Dermis blood vessel endothelial cell (primary cell): ENCODE measurements around the gene LARGE1. TPM values are rescaled to one million over a fixed set of nuclear protein-coding genes. Genes with fewer than 3 reads are reported as not detected.
"Not testable (repeated sequence)": the region's sequence is repeated elsewhere in the genome, so short reads cannot be mapped to it uniquely, and the experiment has no call there.

Experiments
- DNase-seq: peaks from one replicate; pipeline ENCODE4 v3.0.0; 2010
- total RNA-seq: library from RNA; depleted of rRNA; stranded (reverse); fragments of >200 nt; gene quantifications from 2 replicates; pipeline ENCODE4 v1.2.3, GENCODE V29; 2014

LARGE1 gene
- total RNA-seq, 1 donor from 2014 or later: 14.0 TPM

DNA sequence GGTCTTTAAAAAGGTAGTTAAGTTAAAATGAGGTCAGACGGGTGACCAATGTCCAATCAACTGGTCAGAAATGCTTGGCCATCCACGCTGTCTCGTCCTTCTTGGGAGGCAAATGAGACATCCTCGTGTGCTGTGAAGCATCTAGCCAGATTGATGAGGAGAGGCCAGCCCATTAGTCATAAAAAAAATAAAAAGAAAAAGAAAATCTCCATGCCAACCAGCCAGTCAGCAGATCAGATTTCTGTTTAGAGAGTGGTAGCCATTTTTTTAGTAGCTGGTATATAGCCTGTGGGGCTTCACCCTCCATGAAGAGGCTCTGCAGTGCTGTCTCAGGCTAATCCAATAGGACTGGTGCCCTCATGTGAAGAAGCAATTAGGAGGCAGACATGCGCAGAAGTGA lies 519.0 kb downstream of the LARGE1 start:
- no peak for DNase-seq

DNA sequence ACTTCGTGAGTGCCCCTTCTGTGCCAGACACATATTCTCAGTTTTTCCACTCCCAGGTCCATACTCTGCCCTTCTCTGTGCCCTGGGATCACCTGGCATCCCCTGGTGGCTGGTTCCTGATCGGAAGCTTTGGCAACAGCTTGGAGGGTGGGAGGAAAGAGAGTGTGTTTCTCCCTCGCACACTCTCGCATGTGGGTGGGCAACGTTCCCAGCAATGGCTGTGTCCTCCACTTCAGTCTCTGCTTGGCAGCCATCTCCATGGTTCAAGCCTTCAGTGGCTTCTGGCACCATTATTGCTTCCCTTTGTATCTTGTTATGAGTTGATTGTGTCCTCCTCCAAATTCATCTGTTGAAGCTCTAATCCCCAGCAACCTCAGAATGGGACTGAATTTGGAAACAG lies 519.4 kb downstream of the LARGE1 start:
- no peak for DNase-seq

DNA sequence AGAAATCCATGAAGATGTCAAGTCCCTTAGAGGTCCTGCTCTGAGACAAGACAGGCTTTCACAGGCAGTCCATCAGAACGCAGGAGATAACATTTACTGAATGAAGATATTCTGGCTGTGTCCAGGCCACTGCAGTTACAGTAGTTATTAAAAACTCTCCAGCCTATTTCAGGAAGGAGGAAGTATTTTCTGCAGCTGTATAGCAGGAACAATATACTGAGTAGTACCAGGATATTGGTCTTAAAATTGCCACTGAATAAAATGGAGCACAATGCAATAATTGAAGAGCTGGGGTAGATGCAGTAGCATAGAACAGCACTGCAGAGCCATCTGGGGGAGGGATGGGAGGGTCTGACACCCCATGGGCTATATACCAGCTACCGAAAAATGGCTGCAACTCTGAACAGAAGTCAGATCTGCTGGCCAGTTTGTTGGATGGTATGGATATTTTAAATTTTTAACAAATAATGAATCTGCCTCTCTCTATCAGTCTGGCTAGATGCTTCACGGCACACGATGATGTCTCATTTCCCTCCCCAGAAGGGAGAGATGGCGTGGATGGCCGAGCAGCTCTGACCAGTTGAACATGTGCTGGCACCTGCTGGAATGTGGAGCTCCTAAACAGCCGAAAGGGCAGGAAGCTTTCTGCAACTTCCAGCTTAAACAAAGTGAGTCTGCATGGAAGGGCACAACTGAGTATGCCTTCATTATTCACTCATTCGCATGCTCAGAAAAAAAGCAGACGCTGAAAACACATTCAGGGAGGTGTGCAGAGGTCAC lies 520.0 kb downstream of the LARGE1 start:
- no peak for DNase-seq

DNA sequence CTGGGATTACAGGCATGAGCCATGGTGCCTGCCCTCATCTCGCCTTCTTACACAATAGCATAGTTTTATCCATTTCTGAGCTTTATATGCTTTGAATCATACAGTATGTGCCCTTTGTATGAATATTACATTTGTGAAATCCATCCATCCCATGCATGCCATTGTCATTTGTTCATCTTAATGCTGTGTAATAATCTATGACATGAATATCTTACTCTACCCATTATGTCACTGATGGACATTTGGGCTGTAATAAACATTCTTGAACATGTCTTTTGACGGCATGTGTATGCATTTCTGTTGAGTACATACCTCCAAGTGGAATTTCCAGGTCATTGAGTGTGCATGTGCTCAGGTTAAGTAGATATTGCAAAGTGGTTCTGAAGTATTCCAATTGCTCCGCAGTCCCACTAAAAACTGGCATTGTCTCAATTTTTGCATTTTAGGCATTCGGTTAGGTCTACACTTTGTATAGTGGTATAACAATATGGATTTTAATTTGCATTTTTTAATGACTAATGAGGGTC lies 522.8 kb downstream of the LARGE1 start:
- DNase-seq: no peak

DNA sequence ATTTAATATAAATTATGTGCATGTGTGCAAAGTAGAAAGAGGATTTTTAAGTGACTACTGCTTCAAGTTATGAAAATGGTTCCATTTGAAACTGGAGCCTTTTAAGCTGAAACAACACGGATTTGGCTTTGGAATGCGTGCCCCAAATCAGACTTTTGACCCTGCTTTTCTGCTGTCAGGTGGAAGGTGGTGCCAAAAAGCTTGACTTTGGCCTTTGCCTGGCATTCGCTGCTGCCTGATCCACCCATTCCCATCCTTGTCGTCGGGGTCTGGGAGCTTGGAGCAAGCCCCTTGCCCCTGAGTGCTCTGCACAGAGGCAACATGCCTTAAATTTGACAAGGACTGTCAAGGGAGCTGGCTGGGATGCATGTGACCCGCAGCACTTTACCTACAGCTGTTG lies 526.8 kb downstream of the LARGE1 start:
- DNase-seq: no peak

DNA sequence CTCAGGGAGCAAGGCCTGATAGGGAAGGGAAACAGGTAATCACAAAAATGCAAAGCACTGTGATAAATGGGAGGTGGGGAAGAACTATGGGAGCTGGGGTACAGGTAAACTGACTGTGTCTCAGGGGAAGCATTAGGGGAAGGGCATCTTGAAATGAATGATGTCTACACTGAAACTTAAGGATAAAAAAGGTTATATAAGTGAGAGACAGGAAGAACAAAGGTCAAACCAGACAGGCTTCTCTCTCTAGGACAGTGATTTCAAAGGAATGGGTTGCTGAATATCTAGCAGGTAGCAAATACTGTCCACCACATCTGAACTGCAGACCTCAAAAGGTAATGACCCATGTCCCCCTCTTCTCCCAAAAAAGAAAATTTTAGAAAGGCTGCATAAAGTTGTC lies 529.0 kb downstream of the LARGE1 start:
- DNase-seq: no peak

DNA sequence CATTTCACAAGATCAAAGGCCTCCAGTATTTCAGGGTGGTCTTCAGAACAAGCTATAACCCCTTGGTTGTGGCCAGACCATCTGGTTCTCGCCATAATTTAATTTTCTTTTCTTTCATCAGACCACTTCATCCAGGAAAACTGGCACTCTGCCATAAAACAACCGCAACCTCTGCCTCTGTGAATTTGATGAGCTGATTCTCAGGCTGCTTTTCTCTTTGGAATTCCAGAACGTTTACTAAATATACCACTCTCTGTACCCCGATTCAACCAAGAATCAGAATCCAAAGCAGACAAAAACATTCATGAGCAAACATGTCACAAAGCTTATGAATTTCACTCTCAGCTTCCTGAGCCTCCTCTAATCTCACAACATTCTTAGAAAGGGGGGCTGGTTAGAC lies 530.3 kb downstream of the LARGE1 start:
- DNase-seq: no peak

DNA sequence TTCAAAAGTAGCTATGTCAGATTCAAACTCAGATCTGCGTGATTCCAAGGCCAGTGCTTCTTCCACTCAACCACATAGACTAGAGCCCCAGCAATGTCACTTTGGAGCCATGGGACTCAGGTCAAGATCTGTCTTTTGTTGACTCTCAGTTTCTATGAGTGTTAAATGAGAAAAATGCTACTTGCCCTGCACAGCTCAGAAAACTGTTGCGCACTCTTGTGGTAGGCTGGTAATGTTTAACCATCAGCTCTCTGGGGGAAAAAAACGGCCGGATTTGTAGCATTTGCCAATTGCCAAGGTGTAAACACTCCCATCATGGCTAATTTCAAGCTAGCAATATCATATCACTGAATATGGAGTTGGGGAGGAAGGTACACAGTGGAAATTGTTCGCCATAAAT lies 534.0 kb downstream of the LARGE1 start:
- DNase-seq: no peak

DNA sequence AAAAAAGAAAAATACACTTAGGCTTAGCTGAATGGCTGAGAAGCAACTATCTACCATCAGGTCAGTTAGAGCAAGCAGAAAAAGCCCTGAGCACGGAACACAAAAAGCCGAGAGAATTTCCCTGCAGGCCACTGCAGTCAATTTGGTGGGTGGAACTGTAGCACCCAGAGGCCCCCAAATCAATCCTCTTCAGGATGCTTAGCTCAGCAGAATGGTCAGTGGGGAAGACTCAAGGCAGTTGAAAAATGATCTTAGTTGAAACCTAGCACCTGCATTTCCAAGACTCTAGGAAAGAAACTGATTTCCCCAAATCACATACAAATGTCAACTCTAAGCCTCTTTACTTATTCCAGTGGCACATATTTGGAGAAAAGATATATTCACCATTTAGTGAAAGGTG lies 534.7 kb downstream of the LARGE1 start:
- no peak for DNase-seq

DNA sequence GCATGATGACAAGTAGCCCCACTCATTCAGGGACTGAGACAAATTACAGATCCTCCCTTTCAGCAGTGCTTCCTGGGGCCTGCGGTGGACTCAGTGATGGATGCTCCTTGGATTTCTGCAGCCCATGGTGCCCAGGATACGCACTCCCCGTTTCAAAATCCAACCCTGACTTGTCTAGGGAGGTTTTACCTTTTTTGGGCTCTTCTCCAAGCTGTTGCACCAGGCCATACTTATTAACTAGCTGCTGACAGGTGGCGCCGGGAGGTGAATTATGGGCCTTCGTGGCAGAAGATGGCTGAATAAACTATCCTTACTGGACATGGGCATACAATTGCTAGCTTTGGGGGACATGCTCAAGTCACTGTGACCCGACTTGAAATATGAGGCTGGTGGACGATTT lies 537.8 kb downstream of the LARGE1 start:
- no peak for DNase-seq

DNA sequence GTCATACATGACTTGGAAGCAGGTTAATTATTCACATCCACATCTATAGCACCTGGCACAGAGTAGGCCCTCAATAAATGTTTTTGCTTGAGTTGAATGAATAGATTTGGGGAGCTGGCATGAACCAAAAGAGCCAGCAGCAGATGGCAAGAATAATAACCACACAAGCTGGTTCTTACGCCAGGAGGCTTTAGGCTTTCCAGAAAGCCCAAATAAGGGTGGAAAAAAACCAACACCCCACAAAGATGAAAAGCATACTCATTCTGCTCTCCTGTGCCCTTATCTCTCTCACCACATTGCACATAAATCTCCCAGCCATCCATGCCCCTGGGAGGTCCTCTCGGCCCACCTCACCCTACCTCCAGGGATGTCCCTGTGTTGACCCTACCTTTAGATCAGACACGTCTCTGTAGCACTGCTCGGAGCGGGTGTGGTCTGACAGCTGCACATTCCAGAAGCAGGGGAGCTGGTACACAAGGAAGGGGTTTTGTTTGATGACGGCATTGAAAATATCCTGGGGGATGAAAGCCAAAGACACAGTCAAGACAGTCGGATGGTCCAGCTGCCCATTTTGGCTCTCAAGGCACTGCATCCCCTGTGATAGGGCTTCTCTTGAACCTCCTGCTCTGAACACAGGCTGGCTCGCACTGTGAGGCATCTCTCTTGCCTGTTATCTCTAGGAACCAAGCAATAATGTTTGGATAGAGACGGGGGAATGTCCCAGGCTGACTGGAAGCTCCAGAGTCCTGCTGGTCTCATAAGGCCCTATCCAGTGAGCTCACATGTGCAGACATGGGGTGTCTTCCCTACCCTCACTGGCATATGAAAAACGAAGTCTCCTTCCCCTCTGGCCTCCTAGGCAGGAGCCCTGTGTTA lies 538.5 kb downstream of the LARGE1 start:
- DNase-seq: no peak

DNA sequence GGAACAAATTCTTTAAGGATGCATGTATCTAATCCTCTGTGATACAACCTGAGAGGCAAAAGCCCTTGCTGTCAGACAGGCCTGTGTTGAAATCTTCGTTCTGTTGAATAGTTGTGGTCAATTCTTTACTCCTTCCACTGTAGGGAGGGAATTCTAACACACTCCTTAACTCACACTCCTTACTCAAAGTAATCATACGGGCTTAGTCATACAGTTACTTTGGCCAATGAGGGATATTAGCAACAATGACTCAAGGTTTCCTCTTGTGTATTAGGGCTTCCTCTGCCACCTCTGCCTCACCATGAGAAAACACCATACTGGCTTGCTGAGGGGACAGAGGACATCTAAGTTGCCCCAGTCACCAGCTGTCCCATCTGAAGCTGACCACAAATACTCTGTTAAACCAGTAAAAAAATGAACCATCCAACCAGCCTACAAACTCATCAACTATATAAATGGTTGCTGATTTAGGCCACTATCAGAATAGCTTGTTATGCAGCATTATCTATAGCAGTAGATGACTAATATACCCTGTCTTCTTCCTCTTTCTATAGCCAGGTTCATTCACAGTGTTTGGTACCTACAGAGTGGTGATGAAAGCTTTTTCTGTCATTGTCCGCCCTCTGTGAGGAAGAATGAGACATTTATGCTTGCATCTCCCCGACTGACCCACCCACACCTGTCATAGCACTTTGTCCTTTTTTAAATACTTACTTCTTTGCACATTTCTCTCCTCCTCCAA lies 539.3 kb downstream of the LARGE1 start:
- DNase-seq: no peak

DNA sequence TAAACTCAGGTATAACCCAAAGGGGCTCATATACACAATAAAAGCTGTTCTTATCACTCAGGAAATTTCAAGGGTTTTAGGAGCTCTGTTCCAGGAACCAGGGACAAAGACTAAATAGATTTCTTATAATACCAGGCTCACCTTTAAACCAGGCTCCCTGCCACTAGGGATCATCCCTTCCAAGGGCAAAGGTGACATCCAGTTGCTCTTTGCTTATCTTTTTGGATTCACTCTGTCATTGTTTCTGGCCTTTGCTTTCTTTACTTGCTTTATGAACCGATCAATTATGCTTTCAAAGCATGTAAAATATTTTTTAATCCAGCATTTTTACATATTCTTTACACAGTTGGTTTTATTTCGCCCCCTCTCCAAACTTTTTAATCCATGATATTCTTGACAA lies 540.4 kb downstream of the LARGE1 start:
- DNase-seq: no peak

DNA sequence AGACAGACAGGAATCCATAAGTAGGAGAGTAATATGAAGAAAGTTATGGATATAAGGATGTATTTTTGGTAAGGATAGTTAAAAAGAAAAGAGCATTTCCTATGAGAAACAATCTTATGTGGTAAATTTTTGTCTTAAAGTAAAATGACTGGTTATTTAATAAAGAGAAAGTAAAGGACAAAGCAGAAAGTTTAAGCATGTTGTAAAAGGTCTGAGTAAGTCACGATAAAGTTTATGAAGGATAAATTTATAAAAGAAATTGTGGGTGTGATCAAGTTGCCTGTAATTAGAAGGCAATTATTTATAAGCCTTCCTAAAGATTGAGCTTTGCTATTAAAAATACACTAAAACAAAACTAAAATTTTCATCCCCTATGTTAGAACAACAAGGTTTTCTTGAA lies 547.4 kb downstream of the LARGE1 start:
- no peak for DNase-seq

DNA sequence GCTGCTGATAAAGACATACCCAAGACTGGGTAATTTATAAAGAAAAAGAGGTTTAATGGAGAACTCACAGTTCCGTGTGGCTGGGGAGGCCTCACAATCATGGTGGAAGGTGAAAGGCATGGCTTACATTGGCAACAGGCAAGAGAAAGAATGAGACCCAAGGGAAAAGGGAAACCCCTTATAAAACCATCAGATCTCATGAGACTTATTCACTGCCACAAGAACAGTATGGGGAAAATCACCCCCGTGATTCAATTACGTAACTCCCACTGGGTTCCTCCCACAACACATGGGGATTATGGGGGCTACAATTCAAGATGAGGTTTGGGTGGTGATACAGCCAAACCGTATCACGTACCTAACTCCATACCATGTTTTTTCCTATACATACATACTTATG lies 557.0 kb downstream of the LARGE1 start:
- not testable (repeated sequence) for DNase-seq

DNA sequence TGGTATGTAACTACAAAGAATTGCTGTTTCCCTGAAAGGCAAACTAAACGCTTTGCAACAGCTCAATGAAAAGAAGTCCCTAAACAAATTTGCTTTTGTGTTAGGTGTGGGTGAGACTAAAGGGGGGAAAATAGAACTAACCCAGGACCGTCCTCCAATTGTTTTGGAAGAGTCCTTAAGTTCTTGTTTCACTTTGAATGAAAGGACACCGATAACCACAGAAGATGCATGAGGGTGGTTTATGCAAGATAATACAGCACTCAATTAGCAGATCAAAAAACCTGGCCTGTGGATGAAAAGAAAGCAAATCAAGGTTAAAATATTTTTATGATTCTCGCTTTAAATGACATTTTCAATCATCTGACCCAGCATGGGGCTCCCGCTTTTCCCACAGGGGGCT lies 557.6 kb downstream of the LARGE1 start:
- DNase-seq: no peak

DNA sequence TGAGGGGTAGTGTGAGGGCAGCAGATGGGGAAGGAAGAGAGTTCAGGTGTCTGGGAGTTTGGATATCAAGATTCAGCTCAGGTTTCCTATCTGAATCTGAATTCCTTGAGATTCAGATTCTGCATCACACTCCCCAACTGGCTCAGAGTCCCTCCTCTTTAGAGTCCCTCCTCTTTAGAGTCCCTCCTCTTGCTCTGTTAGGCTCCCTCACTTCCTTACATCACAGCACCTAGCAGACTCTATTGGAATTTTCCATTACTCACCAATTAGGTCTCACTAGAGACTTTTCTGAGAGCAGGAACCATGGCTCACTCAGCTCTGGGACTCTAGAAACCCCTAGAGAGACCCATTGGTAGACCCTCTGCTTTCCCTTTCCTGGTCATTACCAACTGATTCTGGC lies 558.7 kb downstream of the LARGE1 start:
- no peak for DNase-seq

DNA sequence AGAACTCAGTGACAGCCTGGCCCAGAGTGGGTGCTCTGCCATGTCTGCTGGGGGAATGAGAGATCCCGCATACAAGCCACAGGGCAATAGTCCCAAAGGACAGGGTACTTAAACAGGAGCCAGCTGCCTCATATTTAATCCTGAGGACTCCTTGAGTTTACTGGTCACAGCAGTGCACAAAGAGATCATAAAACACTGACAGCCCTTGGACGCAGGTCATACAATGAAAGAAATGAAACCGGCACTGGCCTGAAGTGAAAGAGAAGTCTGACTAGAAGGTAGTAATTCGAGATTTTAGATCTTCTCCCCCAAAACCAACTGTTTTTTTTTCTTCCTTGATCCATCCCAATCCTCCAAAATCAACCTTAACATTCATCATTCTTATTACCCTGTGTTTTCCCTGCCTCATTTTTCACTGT lies 562.3 kb downstream of the LARGE1 start:
- no peak for DNase-seq

DNA sequence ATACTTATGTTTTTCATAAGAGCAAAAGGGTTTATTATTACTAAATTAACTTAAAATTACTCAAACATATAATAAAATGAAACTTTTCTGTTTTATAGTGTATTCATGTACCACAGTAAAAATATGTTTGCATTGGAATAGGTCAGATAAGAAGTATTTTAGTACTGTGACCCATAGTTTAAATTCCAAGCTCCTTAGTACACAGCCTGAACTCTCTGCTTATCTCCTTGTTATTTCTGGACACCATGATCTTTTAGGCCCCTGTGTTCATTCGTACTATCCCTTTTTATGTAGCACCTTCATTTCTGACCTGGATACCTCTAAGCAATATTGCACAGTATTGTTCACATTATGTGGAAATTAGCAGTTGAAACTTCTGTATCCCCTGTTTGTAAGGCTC lies 565.3 kb downstream of the LARGE1 start:
- DNase-seq: no peak

DNA sequence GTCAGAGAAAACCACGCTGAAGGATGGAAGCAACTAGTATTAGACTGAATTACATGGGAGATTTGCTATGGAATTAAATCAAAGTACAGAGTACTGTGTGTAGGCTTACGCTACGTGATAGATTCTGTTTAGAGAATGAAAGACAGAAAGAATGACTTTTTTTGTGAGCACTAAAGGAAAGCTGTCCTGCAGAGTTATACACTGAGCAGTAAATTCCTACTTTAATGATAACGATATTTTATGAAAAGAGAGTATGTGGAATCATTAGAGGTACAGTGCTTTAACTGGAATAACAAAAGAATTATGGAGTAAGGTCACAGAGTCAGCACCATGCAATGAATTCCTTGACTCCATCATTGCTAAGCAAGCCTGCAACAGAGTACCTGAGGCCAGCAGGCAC lies 566.8 kb downstream of the LARGE1 start:
- no peak for DNase-seq

DNA sequence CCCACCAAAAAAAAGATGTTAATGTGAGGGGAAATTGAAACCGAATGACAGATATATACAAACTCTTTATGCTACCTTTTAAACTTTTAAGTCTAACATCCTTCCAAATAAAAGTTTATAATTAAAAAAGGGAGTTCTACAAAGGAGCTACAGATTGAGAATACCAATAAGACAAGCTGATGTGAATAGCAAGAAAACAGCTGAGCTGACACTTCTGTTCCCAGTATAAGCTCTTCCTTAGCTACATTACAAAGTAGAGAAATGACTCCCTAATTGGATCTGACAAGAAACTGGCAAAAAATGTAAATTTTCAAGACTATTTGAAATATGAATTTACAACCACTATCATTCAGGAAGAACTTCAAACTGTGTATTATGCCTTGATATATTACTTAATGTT lies 567.5 kb downstream of the LARGE1 start:
- DNase-seq: no peak

DNA sequence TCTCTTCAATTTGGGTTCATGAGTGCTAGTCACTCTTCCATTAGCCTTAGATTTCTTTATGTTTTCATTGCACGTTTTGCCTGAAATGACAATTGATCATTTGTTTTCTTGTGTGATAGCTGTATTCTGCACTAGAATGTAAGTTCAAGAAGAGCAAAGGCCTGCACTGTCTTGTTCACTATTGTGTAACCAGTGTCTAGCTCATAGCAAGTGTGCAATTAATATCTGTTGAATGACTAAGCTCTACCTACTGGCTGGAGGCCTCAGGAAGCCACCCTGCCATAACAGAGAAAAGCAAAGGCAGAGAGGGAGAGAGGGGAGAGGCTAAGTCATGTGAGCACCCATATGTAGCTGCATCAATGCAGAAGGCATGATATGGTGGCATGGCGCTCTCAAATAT lies 569.3 kb downstream of the LARGE1 start:
- no peak for DNase-seq

DNA sequence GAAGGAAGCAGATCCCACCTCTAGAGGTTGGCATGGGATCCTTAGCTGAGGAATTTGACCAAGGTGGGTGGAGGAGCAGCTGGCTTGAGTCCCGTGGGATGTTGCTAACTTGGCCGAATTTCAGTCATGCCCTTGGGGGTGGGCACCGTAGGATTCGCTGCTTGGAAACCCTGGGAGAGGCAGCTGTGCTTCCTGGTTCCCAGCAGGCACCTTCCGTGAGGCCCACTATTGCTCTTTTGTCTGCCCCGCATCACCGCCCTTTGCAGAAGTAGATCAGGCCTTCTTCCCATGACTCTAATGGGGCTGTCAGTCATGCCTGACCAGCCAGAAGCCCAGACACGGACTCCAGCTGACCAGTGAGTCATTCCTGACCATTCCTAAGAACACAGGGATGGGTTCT lies 569.8 kb downstream of the LARGE1 start:
- DNase-seq: no peak
